Esophagus muscularis mucosa (tissue), 4 donors: ENCODE results near the gene MRPS22. TPM values are rescaled to one million over a fixed set of nuclear protein-coding genes. Genes with fewer than 3 reads are reported as not detected.

Source experiments
- DNase-seq: peaks from one replicate; pipeline ENCODE4 v3.0.0-alpha.2; 2017; ENCODE audit errors: extremely low spot score
- H3K27ac ChIP-seq, 4 donors: fragments of 200-600 bp; sonication (generic); replicated peaks in 1 of 4; 1 replicate in 3 of 4; 2 replicates in 1 of 4; pipeline ENCODE4 v1.5.1; 2016 to 2019; ENCODE audit warnings: mild to moderate bottlenecking in 1 of 4
- H3K27me3 ChIP-seq, 4 donors: fragments of 200-600 bp; sonication (generic); one replicate each; pipeline versions ENCODE4 v1.5.1 to v1.6.0; 2016 to 2019
- H3K36me3 ChIP-seq, 4 donors: fragments of 200-600 bp; sonication (generic); one replicate each; pipeline ENCODE4 v1.5.1; 2016 to 2019
- H3K4me1 ChIP-seq, 4 donors: fragments of 200-600 bp; sonication (generic); one replicate each; pipeline ENCODE4 v1.5.1; 2016 to 2019
- H3K4me3 ChIP-seq, 4 donors: fragments of 200-600 bp; sonication (generic); 1 replicate in 2 of 4; 2 replicates in 2 of 4; pipeline ENCODE4 v1.5.1; 2016 to 2019; ENCODE audit warnings: mild to moderate bottlenecking in 4 of 4, moderate library complexity in 1 of 4
- H3K9me3 ChIP-seq, 4 donors: fragments of 200-600 bp; sonication (generic); 1 replicate in 3 of 4; 2 replicates in 1 of 4; pipeline ENCODE4 v1.5.1; 2016 to 2019
- CTCF ChIP-seq, 3 experiments: fragments of 200-600 bp in 2 of 3; fragments of 450-650 bp in 1 of 3; sonication (generic) in 2 of 3; IDR thresholded peaks; one replicate each; pipeline ENCODE4 v1.5.1; 2017 to 2019; ENCODE audit warnings: antibody characterized with exemption in 3 of 3, mild to moderate bottlenecking in 2 of 3, moderate library complexity in 1 of 3
- EP300 ChIP-seq: sonication (generic); formaldehyde crosslinking; IDR thresholded peaks from one replicate; pipeline ENCODE4 v1.6.1; 2017; ENCODE audit warnings: antibody characterized with exemption
- POLR2A ChIP-seq: fragments of 450-650 bp; IDR thresholded peaks from one replicate; pipeline ENCODE4 v1.6.1; 2017; ENCODE audit warnings: antibody characterized with exemption, moderate library complexity, mild to moderate bottlenecking, low read depth
- POLR2AphosphoS5 ChIP-seq, 2 donors: sonication (generic); formaldehyde crosslinking; IDR thresholded peaks; one replicate each; pipeline ENCODE4 v1.6.1; 2017; ENCODE audit warnings: antibody characterized with exemption in 2 of 2
- WGBS: methylation state at CpG from one replicate; pipeline ENCODE4 v1.1.5; 2018; 5-methylcytosine and 5-hydroxymethylcytosine counted together
- intact Hi-C: fragments of 100-400 bp; cut with DNase I; formaldehyde crosslinking; loops from one replicate; pipeline ENCODE4 v1.15.1; 2023
- total RNA-seq, 4 donors: library from RNA; depleted of rRNA; stranded (reverse); fragments of >200 nt; gene quantifications; one replicate each; pipeline versions ENCODE4 v1.1.0 to v1.2.1, GENCODE V29; 2016

Gene MRPS22
- total RNA-seq, 4 donors from 2014 or later = 37.0 to 50.9 (median 45.8) TPM

GRCh38 chr3:139342054-139342453, 1.8 kb upstream of the MRPS22 start:
- no peak for DNase-seq
- intact Hi-C loops = no loop called here
- TF ChIP-seq EP300 = no peak
- TF ChIP-seq POLR2AphosphoS5 (IDR thresholded peaks at IDR 0.05) = no peak
- no peak for TF ChIP-seq CTCF (IDR thresholded peaks at IDR 0.05)
- TF ChIP-seq POLR2A = no peak
- H3K9me3 ChIP-seq = no peaks in the 10 kb centered on the region
- no peak overlapping the region for H3K4me3 ChIP-seq
- peaks cover 0 to 7% (median 0%) of the 10 kb centered on the region in 4 donors for H3K27me3 ChIP-seq
- H3K36me3 ChIP-seq = peaks cover 4 to 6% (median 5%) of the 10 kb centered on the region in 4 donors
- H3K27ac ChIP-seq = no peak overlapping the region
- H3K4me1 ChIP-seq = peaks cover 15 to 29% (median 24%) of the 10 kb centered on the region in 4 donors

- no peak for DNase-seq
- peaks cover 37 to 53% (median 51%) of the 10 kb centered on the region in 4 donors for H3K36me3 ChIP-seq
- TF ChIP-seq POLR2A = no peak
- no peak for TF ChIP-seq POLR2AphosphoS5 (IDR thresholded peaks at IDR 0.05)
- no peak for TF ChIP-seq CTCF (IDR thresholded peaks at IDR 0.05)
- WGBS = 83% methylated on average over 2 of the region's 2 CpGs
- no peak overlapping the region for H3K27ac ChIP-seq
- no peak overlapping the region for H3K4me3 ChIP-seq
- H3K9me3 ChIP-seq = no peaks in the 10 kb centered on the region
- peaks cover 15 to 29% (median 25%) of the 10 kb centered on the region in 4 donors for H3K4me1 ChIP-seq
- intact Hi-C loops = loop anchor here (5.0 kb wide), 1 partner anchor 41 kb away; the partner anchor contains the start of gene COPB2
- no peaks in the 10 kb centered on the region for H3K27me3 ChIP-seq
Observed at GRCh38 chr3:139346771-139347170, 3.0 kb downstream of the MRPS22 start.

- intact Hi-C loops = no loop called here
- Histone ChIP-seq H3K36me3 (peaks cover 69 to 100% (median 98%) of the 10 kb centered on the region in 4 donors), H3K4me1 (peaks cover 0 to 3% (median 1%) of the 10 kb centered on the region in 4 donors), H3K27me3 (no peaks in the 10 kb centered on the region), H3K9me3 (no peaks in the 10 kb centered on the region), H3K27ac (no peak overlapping the region), H3K4me3 (no peak overlapping the region)
- no peak for DNase-seq
- TF ChIP-seq EP300 (no peak), POLR2A (no peak), CTCF (IDR thresholded peaks at IDR 0.05) (peak in 1 of 3 experiments; percentile 56), POLR2AphosphoS5 (IDR thresholded peaks at IDR 0.05) (no peak)
- 88% methylated on average over 3 of the region's 3 CpGs for WGBS
Observed at GRCh38 chr3:139353920-139354556, 10.2 kb downstream of the MRPS22 start.

GRCh38 chr3:139354661-139355060, 10.8 kb downstream of the MRPS22 start:
- H3K27me3 ChIP-seq = no peaks in the 10 kb centered on the region
- 91% methylated on average over 4 of the region's 4 CpGs for WGBS
- peaks cover 0 to 9% (median 2%) of the 10 kb centered on the region in 4 donors for H3K4me1 ChIP-seq
- H3K4me3 ChIP-seq = no peak overlapping the region
- intact Hi-C loops = no loop called here
- H3K27ac ChIP-seq = no peak overlapping the region
- TF ChIP-seq POLR2A = no peak
- no peak for TF ChIP-seq EP300
- TF ChIP-seq POLR2AphosphoS5 (IDR thresholded peaks at IDR 0.05) = no peak
- no peak for TF ChIP-seq CTCF (IDR thresholded peaks at IDR 0.05)
- DNase-seq = no peak
- no peaks in the 10 kb centered on the region for H3K9me3 ChIP-seq
- peaks cover 75 to 100% (median 98%) of the 10 kb centered on the region in 4 donors for H3K36me3 ChIP-seq

GRCh38 chr3:139355476-139355875, 11.7 kb downstream of the MRPS22 start:
- TF ChIP-seq CTCF (IDR thresholded peaks at IDR 0.05) (no peak), POLR2AphosphoS5 (IDR thresholded peaks at IDR 0.05) (no peak), EP300 (no peak), POLR2A (no peak)
- intact Hi-C loops = no loop called here
- Histone ChIP-seq H3K4me1 (peaks cover 0 to 9% (median 2%) of the 10 kb centered on the region in 4 donors), H3K9me3 (no peaks in the 10 kb centered on the region), H3K27me3 (no peaks in the 10 kb centered on the region), H3K4me3 (no peak overlapping the region), H3K36me3 (peaks cover 69 to 100% (median 98%) of the 10 kb centered on the region in 4 donors), H3K27ac (no peak overlapping the region)
- 70% methylated on average over 4 of the region's 4 CpGs for WGBS
- DNase-seq = no peak
